Vagina (tissue), 2 donors: ENCODE measurements around the gene SERPINE3. TPM values are rescaled to one million over a fixed set of nuclear protein-coding genes. Genes with fewer than 3 reads are reported as not detected.

Experiments used
- DNase-seq, 2 donors: peaks; one replicate each; pipeline ENCODE4 v3.0.0-alpha.2; 2017; ENCODE audit errors: extremely low spot score in 2 of 2
- H3K27ac ChIP-seq: fragments of 200-600 bp; sonication (generic); one replicate; pipeline ENCODE4 v1.5.1; 2019
- H3K27me3 ChIP-seq: fragments of 200-600 bp; sonication (generic); one replicate; pipeline ENCODE4 v1.5.1; 2019
- H3K36me3 ChIP-seq, 2 donors: fragments of 200-600 bp; sonication (generic); one replicate each; pipeline ENCODE4 v1.5.1; 2017 to 2019
- H3K4me1 ChIP-seq: fragments of 200-600 bp; sonication (generic); one replicate; pipeline ENCODE4 v1.5.1; 2019
- H3K4me3 ChIP-seq, 2 donors: fragments of 200-600 bp; sonication (generic); 1 replicate in 1 of 2; 2 replicates in 1 of 2; pipeline ENCODE4 v1.5.1; 2016 to 2019
- H3K9me3 ChIP-seq: fragments of 200-600 bp; sonication (generic); one replicate; pipeline ENCODE4 v1.5.1; 2019
- POLR2A ChIP-seq, 2 donors: fragments of 450-650 bp; IDR thresholded peaks; one replicate each; pipeline ENCODE4 v1.6.1; 2017; ENCODE audit warnings: antibody characterized with exemption in 2 of 2, mild to moderate bottlenecking in 2 of 2, moderate library complexity in 2 of 2
- POLR2AphosphoS5 ChIP-seq, 2 donors: sonication (generic); formaldehyde crosslinking; IDR thresholded peaks; one replicate each; pipeline ENCODE4 v1.9.0; 2017; ENCODE audit warnings: antibody characterized with exemption in 2 of 2, mild to moderate bottlenecking in 2 of 2, low read depth in 1 of 2; ENCODE audit not compliant: insufficient read depth in 1 of 2
- intact Hi-C: fragments of 100-400 bp; cut with DNase I; formaldehyde crosslinking; loops from one replicate; pipeline ENCODE4 v1.15.1; 2023
- total RNA-seq: library from RNA; depleted of rRNA; stranded (reverse); fragments of >200 nt; gene quantifications from one replicate; pipeline ENCODE4 v1.2.3, GENCODE V29; 2016
- TF ChIP-seq, protein P1 (sequence below), 3 experiments: fragments of 450-650 bp in 2 of 3; fragments of 200-600 bp in 1 of 3; sonication (generic) in 1 of 3; IDR thresholded peaks; one replicate each; pipeline ENCODE4 v1.5.1; 2017 to 2019; ENCODE audit warnings: antibody characterized with exemption in 3 of 3, mild to moderate bottlenecking in 2 of 3, moderate library complexity in 2 of 3

SERPINE3 gene
- total RNA-seq, 1 donor from 2014 or later: not detected

DNA sequence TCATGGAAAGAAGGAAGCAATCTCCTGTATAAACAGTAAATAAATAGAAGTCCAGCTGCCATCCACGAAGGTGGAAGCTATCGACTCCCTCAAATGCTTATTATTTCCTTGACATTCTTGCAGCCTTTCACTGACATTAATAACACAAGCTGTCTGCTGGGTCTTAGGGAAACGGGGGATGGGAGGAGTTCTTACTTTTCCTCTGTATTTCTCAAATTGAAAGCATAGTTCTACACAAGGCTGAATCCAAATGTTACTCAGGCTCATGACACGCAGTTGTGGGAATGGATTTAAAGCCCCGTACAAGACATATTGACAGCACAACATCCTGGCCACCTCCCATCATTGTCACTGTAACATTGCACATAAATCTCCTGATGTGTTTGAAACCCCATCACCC lies 4.0 kb downstream of the SERPINE3 start:
- intact Hi-C loops: no loop called here
- H3K27me3 ChIP-seq: no peaks in the 10 kb centered on the region
- TF ChIP-seq, protein P1, sequence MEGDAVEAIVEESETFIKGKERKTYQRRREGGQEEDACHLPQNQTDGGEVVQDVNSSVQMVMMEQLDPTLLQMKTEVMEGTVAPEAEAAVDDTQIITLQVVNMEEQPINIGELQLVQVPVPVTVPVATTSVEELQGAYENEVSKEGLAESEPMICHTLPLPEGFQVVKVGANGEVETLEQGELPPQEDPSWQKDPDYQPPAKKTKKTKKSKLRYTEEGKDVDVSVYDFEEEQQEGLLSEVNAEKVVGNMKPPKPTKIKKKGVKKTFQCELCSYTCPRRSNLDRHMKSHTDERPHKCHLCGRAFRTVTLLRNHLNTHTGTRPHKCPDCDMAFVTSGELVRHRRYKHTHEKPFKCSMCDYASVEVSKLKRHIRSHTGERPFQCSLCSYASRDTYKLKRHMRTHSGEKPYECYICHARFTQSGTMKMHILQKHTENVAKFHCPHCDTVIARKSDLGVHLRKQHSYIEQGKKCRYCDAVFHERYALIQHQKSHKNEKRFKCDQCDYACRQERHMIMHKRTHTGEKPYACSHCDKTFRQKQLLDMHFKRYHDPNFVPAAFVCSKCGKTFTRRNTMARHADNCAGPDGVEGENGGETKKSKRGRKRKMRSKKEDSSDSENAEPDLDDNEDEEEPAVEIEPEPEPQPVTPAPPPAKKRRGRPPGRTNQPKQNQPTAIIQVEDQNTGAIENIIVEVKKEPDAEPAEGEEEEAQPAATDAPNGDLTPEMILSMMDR (IDR thresholded peaks at IDR 0.05): no peak
- TF ChIP-seq POLR2A (IDR thresholded peaks at IDR 0.05): no peak
- no peaks in the 10 kb centered on the region for H3K4me1 ChIP-seq
- H3K4me3 ChIP-seq: no peak overlapping the region
- no peaks in the 10 kb centered on the region for H3K9me3 ChIP-seq
- DNase-seq: no peak
- H3K36me3 ChIP-seq: no peaks in the 10 kb centered on the region
- H3K27ac ChIP-seq: no peak overlapping the region

DNA sequence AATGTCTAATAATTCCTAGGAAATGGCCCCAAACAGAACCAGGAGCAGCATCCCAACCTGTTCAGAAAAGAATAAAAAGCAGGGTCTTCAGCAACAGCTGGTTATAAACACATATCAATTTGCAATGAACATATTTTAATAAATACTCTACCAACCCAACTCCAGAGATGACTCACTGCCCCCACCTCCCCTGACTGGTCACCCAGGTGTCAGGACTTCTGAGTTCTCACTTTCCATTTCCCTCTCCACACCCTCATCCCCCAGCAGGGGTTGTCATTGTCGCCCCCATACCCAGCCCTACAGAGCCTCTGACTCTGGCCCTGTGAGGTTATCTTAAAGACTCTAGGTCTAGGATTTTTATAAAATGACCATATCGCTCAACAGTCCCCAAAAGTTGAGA lies 6.9 kb downstream of the SERPINE3 start:
- H3K4me1 ChIP-seq: no peaks in the 10 kb centered on the region
- no peaks in the 10 kb centered on the region for H3K9me3 ChIP-seq
- no peak overlapping the region for H3K27ac ChIP-seq
- no peaks in the 10 kb centered on the region for H3K36me3 ChIP-seq
- DNase-seq: no peak
- no peak overlapping the region for H3K4me3 ChIP-seq
- TF ChIP-seq, protein P1 (IDR thresholded peaks at IDR 0.05): no peak
- TF ChIP-seq POLR2A (IDR thresholded peaks at IDR 0.05) (no peak), POLR2AphosphoS5 (IDR thresholded peaks at IDR 0.05; ENCODE audit: insufficient read depth in 1 of 2, low read depth in 1 of 2) (no peak)
- H3K27me3 ChIP-seq: no peaks in the 10 kb centered on the region
- intact Hi-C loops: no loop called here

DNA sequence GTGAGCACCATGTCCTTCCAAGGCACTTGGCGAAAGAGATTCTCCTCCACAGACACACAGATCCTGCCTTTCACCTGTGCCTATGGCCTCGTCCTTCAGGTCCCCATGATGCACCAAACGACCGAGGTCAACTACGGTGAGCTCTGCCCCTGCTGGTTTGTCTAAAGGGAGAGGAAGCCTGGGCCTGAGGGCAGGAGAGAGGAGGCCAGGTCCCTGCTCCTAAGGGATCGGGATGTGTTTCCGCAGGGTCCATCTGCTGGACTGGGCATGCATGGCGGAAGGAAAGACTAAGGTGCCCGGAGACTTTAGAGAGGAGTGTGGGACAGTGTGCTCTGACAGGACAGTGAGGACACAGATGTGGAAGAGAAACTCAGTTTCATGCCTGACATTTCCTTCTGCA lies 7.6 kb downstream of the SERPINE3 start:
- Histone ChIP-seq H3K36me3 (no peaks in the 10 kb centered on the region), H3K27ac (no peak overlapping the region), H3K27me3 (no peaks in the 10 kb centered on the region), H3K4me3 (no peak overlapping the region), H3K9me3 (no peaks in the 10 kb centered on the region), H3K4me1 (no peaks in the 10 kb centered on the region)
- no peak for TF ChIP-seq POLR2A (IDR thresholded peaks at IDR 0.05)
- TF ChIP-seq, protein P1 (IDR thresholded peaks at IDR 0.05): no peak
- intact Hi-C loops: no loop called here
- no peak for DNase-seq

DNA sequence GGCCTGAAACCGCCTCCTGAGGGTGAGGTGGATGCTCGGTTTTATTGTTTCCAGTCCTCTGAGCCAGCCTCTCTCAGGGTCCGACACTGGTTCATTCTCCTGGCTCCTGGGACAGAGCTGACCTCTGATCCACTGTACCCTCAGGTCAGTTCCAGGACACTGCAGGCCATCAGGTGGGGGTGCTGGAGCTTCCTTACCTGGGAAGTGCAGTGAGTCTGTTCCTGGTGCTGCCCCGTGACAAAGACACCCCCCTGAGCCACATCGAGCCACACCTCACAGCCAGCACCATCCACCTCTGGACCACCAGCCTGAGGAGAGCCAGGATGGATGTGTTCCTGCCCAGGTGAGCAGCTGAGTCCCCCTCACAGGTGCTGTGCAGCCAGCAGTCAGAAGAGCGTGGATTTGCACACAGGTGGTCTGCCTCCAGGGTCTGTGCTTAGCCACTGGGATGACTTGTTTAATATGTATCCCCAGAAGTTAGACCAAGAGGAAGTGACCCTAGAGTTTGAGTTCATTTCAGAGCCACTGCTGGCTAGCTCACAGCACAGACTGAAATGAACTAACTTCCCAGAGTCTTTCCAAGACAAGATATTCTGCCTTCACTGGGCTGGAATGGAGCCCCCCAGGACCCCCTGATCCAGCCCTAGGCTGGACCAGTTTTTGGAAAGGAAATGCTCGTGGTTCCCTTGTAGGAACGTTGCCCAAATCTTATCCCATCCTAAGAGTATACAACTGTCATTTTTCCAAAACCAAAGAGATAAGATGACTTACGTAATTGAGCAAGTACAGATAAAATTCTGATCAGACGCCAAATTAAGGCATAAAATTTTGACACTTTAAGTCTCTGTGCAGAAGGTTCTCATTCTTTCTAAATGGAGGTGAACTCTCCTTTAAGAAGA lies 8.8 kb downstream of the SERPINE3 start:
- no peak for TF ChIP-seq POLR2AphosphoS5 (IDR thresholded peaks at IDR 0.05; ENCODE audit: insufficient read depth in 1 of 2, low read depth in 1 of 2)
- TF ChIP-seq, protein P1 (IDR thresholded peaks at IDR 0.05): no peak
- Histone ChIP-seq H3K9me3 (no peaks in the 10 kb centered on the region), H3K27me3 (no peaks in the 10 kb centered on the region), H3K36me3 (no peaks in the 10 kb centered on the region), H3K4me3 (no peak overlapping the region), H3K4me1 (no peaks in the 10 kb centered on the region), H3K27ac (no peak overlapping the region)
- intact Hi-C loops: no loop called here
- no peak for DNase-seq

DNA sequence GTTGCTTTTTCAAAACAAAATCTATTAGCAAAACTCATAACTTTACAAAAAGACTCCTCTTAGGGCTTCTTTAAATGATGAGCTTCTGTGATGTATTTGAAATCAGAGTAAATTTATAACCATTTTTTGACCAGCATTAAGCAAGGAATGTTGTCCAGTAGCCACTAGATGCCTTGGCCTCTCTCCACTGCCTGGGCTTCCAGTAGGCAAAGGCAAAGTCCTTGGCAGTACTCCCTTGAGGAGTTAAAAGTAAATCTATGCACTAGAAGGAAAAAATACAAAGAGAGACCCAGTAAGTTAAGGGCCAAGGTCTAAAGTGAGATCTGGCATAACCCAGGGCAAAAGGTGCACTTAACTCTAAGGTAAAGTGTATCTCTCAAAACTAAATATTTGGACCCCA lies 9.5 kb downstream of the SERPINE3 start:
- TF ChIP-seq POLR2AphosphoS5 (IDR thresholded peaks at IDR 0.05; ENCODE audit: insufficient read depth in 1 of 2, low read depth in 1 of 2) (no peak), POLR2A (IDR thresholded peaks at IDR 0.05) (no peak)
- TF ChIP-seq, protein P1 (IDR thresholded peaks at IDR 0.05): no peak
- intact Hi-C loops: no loop called here

More for the DNA sequence above, 9.5 kb downstream of the SERPINE3 start:
- no peak overlapping the region for H3K4me3 ChIP-seq
- no peaks in the 10 kb centered on the region for H3K27me3 ChIP-seq
- no peaks in the 10 kb centered on the region for H3K4me1 ChIP-seq
- H3K27ac ChIP-seq: no peak overlapping the region
- no peak for DNase-seq
- H3K36me3 ChIP-seq: no peaks in the 10 kb centered on the region
- H3K9me3 ChIP-seq: no peaks in the 10 kb centered on the region
